GM21619 (cell line): ENCODE data around the gene YBEY.

Experiments
- ATAC-seq: cut with Tn5 transposase; IDR thresholded peaks from one replicate; pipeline ENCODE4 v1.9.1; 2021; ENCODE audit not compliant: unreplicated experiment

YBEY gene

DNA sequence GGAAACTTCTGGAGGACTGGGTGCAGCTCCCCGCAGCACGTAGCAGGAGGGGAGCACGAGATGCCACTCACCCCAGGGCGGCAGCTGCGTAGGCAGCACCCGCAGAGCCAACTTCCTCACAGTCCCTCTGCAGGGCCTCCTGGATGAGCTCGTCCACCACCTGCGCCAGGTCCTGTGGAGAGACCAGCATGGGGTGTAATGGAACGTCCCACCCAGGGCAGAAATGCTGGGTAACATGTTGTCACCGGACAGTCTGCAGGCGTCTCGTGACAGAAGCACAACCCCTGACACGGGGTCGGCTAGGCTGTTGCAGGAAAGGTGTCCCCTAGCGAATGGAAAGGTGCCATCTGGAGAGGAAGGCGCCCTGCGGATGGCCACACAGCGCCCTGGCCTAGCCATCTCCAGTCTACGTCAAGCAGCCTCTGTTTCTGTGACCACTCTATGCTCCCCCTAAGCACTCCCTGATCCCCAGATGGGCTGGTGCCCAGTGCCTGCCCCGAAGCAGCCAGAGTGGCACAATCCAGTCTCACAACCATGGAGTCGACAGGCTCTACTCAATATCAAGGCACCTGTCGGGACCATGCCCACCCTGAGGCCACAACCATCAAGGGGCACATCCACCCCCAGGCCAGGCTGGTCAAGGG, 22.0 kb upstream of the YBEY start:
- no peak for ATAC-seq

DNA sequence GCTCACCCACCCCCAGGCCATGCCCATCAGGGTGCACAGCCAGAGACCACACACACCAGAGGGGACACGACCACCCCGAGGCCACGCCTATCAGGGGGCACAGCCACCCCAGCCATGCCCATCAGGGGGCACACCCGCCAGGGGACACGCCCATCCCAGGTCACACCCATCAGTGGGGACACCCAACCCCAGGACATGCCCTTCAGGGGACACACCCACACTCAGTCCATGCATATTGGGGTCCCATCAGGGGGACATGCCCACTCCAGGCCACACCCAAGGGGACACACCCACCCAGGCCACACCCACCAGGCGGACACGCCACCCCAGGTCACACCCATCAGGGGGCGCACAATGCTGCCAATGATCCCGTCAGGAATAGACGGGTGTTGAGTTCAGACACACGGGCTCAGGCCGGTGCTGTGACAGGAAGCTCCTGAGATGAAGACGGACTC, 21.4 kb upstream of the YBEY start:
- ATAC-seq = no peak

DNA sequence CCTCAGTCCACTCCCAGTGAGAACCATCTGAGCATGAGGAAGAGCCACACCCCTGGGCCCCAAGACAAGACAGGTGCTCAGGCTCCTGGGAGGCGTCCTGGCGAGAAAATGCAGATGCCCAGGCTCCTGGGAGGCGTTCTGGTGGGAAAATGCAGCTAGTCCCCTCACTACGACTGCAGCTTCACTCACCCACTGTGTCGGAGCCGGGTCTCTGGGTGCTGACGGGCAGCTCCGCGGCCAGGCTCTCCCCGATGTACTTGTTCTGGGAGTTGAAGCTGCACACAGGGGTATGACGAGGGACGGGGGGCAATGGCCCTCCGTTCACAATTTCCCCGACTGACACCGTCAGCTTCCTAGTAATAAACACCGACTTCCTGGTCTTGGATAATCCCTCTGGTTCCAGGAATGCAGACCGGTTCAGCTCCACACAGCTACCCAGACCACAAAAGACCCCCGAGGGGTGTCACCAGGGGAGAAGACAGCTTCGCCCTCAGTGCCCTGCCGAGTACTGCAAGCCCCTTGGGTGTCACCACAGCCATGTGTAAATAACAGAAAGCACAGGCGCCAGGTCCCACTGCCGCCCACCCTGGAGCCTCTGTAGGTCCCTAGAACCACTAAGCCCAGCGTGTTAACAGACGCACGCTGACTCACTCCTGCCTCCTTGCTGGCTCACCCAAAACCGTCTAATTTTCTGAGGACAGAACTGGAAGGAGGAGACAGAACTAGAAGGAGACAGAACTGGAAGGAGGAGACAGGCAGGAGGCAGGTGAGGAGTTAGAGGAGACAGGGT, 20.2 kb upstream of the YBEY start:
- ATAC-seq = no peak

DNA sequence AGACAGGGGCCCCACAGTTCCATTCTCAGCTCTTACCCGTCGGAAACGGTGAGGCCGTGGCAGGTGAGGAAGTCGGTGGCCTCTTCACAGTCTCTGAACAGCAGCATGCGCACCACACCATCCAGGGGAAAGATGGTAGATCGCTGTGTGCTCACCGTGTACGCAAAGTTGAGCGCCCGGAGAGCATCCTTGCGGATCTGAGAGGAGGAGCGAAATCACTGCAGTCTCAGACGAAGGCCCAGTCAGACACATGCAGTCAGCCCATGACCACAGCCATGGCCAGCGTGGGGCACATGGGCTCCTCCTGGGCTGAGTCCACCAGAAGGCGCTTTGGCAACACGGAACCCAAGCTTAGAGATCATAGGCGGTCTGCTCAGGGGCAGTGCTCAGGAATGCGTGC, 19.2 kb upstream of the YBEY start:
- no peak for ATAC-seq

DNA sequence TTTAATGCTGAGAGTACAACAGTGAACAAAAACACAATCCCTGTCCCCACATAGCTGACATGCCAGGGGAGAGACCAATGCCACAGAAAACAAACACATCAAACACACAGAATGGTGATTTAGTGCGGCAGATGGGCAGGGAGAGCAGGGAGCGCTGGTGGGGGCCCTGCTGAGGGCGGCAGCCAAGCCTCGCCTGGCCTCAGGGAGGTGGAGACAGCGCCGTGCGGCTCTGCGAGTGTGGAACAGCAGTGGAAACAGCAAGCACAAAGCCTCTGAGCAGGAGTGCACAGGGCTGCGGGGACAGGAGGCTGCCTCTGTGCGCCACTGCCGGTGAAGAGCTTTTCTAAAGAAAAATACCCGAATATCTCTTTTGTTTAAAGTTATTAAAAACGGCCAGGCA, 17.8 kb upstream of the YBEY start:
- no peak for ATAC-seq

DNA sequence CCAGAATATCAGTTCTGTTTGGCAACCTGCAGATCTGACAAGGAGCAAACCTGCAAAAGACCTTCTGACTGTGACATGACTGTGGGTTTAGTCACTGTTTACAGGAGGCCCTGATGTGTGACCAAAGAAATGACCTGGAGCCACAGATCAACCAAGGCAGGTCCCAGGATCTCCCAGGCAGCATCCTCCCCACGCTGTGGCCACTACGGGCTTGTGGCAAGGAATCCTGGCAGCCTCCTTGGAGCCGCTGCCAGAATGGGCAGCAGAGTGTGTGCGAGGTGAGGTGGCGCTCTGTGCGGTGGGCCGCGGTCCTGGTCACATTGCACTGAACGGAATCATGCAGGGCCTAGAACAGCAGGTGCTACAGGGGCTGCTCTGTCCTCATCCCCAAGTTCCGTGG, 16.7 kb upstream of the YBEY start:
- ATAC-seq = no peak

DNA sequence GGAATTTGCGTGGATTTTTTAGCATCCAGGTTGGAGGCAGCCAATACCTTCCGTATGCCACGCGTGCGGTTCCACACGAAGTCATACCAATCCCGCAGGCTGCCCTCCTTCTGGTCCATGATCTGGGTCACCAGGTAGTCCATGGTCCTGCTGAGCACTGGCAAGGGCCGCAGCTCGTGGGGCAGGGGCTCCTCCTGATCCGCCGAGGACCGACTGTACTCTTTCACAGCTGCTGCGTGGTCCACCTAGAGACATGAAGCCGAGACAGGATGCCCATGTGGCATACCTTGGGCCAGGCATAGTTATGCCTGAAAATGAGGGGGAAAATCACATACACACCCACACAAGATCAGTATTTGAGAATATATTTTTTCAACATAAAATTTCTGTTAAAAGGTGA, 12.8 kb upstream of the YBEY start:
- ATAC-seq = no peak

DNA sequence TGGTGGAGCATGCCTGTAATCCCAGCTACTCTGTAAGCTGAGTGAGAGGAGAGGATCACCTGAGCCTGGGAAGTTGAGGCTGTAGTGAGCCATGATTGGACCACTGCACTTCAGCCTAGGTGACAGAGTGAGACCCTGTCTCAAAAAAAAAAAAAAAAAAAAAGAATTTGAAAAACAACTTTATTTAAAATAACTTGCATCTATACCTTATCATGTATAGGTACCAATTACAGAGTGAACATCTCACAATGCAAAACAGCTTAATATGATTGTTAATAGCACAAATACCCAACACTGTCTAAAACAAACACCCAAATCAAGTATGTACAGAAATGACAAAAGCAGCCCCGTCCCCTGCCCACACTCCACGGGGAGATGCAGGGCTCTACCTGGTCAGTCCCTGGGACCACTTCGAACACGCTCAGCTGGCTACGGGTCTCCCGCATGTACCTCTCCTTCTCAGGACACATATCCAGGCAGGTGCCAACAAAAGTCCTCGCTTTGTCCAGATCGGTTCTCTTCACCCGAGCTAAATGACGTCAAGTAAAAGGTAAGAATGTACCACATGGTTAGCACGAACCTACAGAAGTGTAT, 11.2 kb upstream of the YBEY start:
- ATAC-seq = no peak

DNA sequence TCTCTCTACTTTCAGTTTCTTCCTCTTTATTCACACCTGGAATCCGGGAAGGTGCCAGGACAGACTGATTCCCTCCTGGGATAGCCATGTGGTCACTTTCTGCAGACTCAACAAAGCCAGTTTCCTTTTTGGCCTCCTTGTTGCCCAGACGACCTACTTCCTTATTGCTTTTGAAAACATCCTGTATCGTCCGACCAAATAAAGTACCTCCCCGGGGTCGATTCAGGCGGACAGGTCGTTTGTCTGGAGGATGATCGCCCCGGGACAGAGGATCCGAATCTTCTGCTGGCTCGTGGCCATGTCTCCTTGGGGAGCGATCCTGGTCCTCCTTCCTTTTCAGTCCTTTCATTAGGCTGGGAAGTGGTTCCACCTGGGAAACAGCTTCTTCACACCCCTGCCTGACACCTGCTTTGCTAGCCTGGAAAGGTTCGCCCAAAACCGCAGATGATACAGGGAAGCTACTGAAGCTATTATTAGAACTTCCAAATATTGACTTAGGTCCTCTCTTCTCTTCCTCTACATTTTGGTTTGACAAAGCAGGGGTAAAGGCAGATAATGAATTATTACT, 2.0 kb upstream of the YBEY start:
- no peak for ATAC-seq

DNA sequence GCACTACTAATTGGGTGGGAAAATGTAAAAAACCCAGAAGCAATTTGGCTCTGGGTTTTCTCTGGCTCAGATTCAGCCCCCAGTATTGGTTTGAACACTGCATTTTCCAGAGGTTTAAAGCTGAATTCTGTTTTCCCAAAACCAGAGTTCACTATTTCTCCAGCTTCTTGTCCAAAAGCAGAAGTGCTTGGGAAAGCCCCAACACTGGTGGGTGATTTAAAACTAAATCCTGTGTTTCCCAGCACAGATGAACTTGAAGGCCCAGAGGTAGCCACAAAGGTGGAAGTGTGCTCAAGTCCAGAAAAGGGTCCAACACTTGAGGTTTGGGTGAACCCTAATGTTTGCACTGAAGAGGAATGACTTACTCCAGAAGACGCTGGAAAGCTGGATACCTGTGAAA, 1.4 kb upstream of the YBEY start:
- ATAC-seq = no peak

DNA sequence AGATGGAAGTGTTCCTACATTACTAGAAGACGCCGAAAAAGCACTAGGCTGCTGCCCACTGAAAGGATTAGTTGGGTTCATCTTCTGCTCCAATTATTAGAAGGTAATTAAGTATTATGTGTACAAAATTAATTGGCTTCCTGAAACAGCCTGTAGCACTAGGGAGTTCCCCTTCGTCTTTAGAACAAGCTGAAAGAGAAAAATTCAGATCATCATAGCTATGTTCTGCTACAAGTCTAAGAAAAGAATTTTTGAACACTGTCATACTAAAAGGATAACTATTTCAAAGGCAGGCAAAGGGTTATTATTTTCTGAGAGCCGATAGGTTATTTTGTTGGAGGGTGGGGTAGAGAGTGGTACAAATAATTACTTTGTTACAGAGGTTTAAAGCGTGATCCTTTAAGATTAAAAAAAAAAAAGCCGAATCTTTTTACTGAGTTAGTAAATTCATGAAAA, 908 bp upstream of the YBEY start, which contains the start of gene MCM3AP:
TSS of gene MCM3AP (minus strand) at position 406 of the 456 bp plus-strand sequence. CDS start at position 81, 325 bp downstream.
- ATAC-seq = no peak

DNA sequence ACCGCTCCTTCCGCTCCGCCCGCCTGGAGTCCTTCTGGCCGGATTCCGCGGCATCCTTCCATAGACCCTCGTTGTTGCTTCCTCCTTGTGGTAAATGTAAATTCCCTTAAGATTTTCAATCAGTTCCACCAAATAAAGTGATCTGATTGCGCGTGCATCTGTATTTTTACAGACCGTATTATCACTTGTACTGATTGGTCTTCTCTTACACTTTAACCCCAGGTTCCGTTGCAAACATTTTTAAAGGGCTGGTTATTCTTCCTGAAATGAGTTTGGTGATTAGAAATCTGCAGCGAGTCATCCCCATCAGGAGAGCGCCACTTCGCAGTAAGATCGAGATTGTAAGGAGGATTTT, 483 bp downstream of the YBEY start:
- ATAC-seq = no peak

DNA sequence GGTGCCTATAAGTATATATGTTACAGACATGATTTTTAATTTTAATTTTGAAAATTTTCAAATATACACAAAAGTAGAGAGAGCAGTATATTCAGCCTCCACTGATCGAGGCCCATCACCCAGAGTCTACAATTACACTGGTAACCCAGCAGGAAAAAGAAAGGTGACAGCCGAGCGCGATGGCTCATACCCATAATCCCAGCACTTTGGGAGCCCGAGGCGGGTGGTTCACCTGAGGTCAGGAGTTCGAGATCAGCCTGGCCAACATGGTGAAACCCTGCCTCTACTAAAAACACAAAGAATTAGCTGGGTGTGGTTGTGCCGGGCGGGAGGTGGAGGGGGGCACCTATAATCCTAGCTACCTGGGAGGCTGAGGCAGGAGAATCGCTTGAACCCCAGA, 1.4 kb downstream of the YBEY start:
- ATAC-seq = no peak

DNA sequence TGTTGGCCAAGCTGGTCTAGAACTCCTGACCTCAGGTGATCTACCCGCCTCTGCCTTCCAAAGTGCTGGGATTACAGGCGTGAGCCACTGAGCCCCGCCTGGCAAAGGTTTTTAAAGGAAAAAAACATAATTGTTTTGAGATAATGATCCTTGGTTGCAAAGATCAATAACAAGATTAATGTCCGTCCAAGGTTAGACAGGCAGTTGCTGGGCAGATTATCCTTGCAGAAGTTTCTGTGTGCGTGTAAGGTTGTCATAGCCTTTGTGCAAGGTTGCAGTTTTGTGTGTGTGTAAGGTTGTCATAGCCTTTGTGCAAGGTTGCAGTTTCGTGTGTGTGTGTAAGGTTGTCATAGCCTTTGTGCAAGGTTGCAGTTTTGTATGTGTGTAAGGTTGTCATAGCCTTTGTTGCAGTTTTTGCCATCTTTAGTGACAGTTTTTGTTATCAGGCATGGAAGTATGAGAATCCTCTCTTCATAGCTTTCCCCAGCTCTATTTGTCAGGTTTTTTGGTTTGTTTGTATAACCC, 3.6 kb downstream of the YBEY start:
- ATAC-seq = no peak

DNA sequence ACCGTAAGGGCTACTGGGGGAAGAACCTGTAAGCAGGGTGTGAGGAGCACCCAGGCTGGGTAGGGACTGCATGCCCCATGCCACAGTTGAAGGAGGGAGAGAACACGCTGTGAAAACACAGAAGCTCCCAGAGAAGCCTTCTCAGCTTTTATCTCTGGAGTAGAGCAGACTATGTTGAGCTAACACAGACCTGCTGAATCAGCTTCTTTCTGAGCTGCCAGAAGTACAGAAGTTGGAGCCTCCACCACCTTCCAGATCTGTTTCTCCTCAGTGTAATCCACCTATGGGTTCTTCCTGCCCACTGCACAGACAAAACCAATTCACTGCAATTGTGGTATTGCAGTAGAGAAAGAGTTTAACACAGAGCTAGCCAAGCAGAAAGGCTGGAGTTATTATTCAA, 5.4 kb downstream of the YBEY start:
- no peak for ATAC-seq

DNA sequence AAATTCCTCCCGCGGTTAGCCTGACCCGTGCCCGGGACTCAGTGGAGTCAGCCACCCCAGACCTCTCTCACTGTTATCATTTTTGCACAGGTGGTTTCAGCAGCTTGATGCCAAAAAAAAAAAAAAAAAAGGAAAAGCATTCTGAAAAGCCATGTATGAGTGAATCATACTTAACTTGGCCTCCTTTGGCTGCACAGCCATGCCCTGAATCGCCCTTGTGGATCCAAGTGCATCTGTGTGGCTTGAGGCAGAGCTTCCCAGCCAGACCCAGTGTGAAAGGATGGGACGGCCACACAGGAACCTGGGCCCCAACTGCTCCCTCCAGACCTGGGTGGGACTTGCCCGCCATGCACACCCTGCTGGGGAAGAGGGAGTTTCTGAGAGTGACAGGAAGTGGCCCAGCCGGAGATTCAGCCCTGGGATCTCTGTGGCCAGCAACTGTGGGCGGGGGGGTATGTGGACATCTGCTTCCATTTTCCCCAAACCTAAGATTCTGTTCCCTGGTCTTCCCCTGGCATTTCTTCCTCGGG, 8.6 kb downstream of the YBEY start:
- no peak for ATAC-seq

DNA sequence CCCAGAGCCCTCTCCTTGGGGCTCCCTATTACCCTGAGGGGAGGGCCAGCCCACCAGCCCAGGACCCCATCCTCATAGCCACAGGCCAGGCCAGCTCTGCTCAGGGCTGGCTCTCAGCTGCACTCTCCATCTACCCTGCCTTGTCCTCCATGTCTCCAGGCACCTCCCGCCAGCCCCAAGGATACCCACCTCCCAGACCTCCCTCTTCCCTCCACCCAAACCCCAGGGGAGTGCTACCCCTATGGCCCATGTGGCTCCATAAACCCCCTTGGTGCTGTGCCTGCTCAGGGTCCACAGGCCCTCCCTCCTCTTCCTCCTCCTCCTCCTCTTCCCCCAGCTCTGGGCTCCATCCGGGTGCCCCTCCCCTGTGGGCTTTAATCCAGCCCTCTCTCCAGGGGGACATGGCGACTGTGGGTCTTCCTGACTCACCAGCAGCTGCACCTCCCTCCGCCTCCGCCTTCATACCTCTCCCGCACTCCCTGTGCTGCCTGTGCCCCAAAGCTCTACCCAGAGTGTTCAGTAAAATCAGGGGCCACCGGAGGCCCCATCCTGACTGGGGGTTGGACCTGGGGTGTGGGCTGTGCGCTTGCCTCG, 9.1 kb downstream of the YBEY start:
- no peak for ATAC-seq

DNA sequence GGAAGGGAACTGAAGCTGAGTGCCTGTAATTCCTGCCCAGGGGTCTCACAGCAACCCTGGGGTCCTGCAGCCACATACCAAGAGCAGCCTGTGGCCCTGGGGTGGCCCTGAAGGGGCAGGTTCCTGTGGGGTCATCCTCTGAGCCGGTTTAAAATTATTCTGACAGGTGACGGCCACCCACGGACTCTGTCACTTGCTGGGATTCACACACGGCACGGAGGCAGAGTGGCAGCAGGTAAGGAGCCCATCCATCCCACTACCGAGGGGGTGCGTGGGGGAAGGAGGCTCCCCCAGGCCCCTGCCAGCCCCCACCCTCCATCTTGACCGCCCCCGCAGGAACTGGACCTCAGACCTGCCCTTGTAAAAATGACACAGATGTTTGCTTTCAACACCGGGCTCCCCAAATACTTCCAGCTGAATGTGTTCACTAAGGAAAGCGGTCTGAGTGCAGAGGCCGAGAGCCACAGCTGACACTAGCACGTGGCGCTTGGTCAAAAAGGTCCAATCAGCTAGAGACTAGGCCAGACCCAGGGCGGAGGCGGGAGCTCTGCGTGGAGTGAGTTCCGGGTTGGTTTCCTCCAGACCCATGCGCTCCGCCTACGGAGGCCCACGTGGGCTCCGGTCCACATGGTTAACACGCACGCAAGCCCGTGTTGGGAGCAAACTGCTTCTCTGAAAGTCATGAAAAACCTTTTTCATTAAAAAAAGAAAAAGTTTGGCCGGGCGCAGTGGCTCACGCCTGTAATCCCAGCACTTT, 10.0 kb downstream of the YBEY start:
- no peak for ATAC-seq

DNA sequence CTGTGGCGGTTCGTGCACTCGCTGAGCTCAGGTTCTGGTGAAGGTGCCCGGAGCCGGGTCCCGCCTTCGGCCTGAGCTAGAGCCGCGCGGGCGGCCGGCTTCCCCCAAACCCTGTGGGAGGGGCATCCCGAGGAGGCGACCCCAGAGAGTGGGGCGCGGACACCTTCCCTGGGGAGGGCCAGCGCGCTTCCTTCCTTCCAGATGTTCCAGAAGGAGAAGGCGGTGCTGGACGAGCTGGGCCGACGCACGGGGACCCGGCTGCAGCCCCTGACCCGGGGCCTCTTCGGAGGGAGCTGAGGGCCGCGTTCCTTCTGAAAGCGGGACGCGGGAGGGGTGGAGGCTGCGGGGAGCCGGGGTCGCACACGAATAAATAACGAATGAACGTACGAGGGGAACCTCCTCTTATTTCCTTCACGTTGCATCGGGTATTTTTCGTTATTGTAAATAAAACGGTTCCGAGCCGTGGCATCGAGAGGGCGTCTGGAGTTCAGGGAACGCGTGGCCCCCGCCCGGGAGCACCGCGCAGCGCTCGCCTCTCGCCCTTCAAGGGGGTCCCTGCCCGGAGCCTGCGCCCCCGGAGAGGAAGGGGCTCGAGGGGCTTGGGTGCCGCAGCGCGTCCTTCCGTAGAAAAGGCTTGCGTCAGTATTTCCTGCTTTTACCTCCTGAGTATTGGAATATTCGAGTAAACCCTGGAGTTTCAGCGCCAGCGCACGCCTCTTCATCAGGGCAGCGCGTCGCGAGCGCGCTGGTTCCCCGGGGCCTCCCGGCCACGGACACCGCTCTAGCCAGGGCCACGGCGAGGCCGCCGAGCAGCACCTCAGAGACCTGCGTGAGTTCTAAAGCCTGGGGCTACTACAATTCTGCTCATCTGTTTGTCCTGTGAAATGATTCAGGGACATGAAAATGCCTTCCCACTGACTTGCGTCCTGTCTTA, 11.5 kb downstream of the YBEY start:
- ATAC-seq = no peak
